Neural progenitor cell (in vitro differentiated cells): Measurements from ENCODE around the gene ABHD14A.

Experiments used
- EZH2 ChIP-seq: fragments of 200-600 bp; sonication (generic); IDR thresholded peaks from 2 replicates; pipeline ENCODE4 v1.6.1; 2017; ENCODE audit warnings: antibody characterized with exemption, mild to moderate bottlenecking, moderate library complexity
- EZH2phosphoT487 ChIP-seq: fragments of 200-600 bp; sonication (generic); IDR thresholded peaks from 2 replicates; pipeline ENCODE4 v1.6.1; 2017; ENCODE audit warnings: antibody characterized with exemption
- TF ChIP-seq, protein P1 (sequence below): fragments of 200-600 bp; sonication (generic); IDR thresholded peaks from 2 replicates; pipeline ENCODE4 v1.5.1; 2017; ENCODE audit warnings: antibody characterized with exemption, mild to moderate bottlenecking

DNA sequence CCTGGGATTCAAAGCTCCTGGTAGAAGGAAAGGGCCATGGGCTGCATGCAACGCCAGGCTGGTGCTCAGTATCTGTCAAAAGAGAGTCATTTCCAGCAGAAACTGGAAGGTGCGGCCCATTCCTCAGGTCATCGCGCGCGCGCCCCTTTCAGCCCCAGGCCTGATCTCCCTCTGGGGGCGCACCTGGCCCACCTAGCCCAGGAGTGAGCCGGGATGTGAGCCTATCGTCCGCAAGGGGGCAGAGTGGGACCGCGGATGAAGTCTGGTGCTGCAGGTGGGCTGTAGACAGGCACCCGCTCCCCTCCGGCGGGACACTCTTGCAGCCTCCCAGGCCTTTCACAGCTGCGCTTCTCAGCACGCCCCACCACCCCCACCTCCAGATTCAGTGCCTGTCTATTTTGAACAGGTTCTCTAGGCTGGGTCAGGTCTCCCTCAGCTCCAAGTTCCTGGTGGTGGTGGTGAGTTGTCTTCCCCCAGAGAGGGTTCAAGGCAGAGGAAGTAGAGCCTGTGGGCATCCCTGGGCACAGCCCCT lies 26.6 kb downstream of the ABHD14A start:
- TF ChIP-seq, protein P1, sequence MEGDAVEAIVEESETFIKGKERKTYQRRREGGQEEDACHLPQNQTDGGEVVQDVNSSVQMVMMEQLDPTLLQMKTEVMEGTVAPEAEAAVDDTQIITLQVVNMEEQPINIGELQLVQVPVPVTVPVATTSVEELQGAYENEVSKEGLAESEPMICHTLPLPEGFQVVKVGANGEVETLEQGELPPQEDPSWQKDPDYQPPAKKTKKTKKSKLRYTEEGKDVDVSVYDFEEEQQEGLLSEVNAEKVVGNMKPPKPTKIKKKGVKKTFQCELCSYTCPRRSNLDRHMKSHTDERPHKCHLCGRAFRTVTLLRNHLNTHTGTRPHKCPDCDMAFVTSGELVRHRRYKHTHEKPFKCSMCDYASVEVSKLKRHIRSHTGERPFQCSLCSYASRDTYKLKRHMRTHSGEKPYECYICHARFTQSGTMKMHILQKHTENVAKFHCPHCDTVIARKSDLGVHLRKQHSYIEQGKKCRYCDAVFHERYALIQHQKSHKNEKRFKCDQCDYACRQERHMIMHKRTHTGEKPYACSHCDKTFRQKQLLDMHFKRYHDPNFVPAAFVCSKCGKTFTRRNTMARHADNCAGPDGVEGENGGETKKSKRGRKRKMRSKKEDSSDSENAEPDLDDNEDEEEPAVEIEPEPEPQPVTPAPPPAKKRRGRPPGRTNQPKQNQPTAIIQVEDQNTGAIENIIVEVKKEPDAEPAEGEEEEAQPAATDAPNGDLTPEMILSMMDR = peak; percentile 96
- TF ChIP-seq EZH2 (no peak), EZH2phosphoT487 (no peak)
